Activated CD8-positive, alpha-beta memory T cell treated with anti-CD3 and anti-CD28 coated beads for 36 hours (primary cell): ENCODE measurements around the gene MOBP. TPM values are rescaled to one million over a fixed set of nuclear protein-coding genes. Genes with fewer than 3 reads are reported as not detected.
"Not testable (repeated sequence)": the region's sequence is repeated elsewhere in the genome, so short reads cannot be mapped to it uniquely, and the experiment has no call there.

Experiments used
- CTCF ChIA-PET: fragments of 350-600 bp; sonication (Branson Sonifier 250); formaldehyde crosslinking; loops from one replicate; lab custom pipeline; 2021; ENCODE audit warnings: antibody characterized with exemption; lab: Charles Lee
- POLR2A ChIA-PET: fragments of 350-600 bp; sonication (Branson Sonifier 250); formaldehyde crosslinking; loops from one replicate; lab custom pipeline; 2021; ENCODE audit warnings: antibody characterized with exemption; lab: Charles Lee
- total RNA-seq, 2 experiments: library from RNA; stranded (reverse); gene quantifications; one replicate each; pipeline ENCODE4 v1.2.3, GENCODE V29; 2021

MOBP gene
- total RNA-seq, 2 experiments from 2014 or later, result not detected

DNA sequence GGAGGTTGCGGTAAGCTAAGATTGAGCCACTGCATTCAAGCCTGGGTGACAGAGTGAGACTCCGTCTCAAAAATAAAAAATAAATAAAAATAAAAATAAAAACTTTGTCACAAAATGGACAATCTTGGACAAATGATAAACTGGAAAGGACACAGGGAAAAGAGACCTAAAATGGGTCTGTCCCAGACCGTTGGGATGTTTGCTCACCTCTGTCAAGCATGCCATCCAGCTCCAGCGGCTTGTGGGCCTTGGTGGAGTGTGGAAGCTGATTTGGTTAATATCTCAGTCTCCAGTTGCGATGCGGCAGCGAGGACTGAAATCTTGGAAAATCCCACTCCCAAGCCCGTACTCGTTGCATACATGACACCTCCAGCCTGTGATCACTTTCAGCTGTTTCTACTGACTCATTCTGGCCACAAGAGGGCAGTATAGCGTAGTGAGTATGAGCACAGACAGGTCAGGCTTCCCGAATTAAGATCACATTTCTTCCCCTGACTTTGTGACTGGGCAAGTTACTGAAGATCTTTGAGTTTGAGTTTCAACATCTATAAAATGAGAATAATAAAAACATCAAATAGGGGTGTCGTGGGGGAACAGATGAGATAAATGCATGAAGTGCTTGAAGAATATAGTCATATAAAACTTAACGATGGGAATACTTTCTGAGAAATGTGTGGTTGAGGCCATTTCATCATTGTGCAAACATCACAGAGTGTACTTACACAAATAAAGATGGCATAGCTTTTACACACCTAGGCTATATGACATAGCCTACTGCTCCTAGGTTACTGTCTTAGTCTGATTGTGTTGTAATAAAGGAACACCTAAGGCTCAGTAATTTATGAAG lies 19.6 kb upstream of the MOBP start:
- ChIA-PET POLR2A (no interaction called here), CTCF (interaction anchor here (0.7 to 1.5 kb wide), 6 partner anchors 9 to 70 kb away, joined by 3 to 6 read pairs (median 5); no protein-coding TSS in a partner anchor)

DNA sequence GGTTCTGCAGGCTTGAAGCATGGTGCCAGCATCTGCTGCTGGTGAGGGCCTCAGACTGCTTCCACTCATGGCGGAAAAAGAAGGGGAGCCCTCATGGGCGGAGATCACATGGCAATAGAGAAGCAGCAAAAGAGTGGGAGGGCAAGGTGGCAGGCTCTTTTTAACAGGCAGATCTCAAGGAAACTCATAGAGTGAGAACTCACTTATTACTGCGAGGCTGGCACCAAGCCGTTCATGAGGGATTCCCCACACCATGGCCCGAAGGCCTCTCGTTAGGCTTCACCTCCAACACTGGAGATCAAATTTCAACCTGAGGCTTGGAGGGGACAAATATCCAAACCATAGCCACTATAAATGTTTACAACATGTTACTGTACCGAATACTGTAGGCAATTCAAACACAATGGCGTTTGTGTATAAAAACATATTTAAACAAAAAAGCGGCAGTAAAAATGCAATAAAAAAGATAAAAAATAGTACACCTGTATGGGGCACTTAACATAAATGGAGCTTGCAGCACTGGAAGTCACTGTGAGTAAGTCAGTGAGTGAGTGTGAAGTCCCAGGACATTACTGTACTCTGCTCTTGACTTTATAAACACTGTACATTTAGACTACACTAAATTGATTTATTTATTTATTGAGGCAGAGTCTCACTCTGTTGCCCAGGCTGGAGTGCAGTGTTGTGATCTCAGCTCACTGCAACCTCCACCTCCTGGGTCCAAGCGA lies 18.8 kb upstream of the MOBP start:
- POLR2A ChIA-PET, result no interaction called here
- CTCF ChIA-PET, result interaction anchor here (0.9 to 1.2 kb wide), 4 partner anchors 10 to 59 kb away, joined by 3 to 6 read pairs (median 4); no protein-coding TSS in a partner anchor

DNA sequence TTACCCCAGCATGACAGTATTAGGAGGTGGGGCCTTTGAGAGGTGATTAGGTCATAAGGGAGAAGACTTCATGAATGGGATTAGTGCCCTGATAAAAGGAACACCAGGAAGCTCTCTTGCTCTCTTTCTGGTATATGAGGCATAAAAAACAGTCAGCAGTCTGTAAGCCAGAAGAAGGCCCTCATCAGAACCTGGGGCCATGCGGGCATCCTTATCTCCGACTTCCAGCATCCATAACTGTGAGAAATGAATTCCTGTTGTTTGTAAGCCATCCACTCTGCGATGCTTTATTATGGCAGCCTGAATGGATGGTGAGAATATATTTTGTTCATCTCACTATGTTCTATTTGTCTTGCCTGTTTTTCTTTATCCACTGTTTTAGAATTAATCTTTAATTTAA lies 17.7 kb upstream of the MOBP start:
- ChIA-PET POLR2A (no interaction called here), CTCF (no interaction called here)

DNA sequence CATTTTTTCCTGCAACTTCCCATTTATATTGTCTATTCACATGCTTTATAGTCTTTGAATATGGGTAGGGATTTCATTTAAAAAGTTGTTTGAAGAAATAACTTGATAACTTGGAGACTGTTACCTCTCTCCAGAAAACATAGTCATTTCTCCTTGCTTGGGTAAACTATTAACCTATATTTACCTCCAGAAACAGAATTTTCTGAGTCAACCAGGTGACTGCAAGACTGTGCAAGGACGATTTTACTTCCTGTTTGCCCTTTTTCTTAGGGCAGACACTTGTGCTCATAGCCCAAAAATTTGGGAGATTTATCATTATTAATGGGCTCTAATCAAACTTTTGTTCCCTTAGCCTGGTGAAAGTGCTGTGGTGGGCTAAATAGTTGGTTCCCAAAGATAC lies 14.3 kb upstream of the MOBP start:
- ChIA-PET CTCF (no interaction called here), POLR2A (no interaction called here)

DNA sequence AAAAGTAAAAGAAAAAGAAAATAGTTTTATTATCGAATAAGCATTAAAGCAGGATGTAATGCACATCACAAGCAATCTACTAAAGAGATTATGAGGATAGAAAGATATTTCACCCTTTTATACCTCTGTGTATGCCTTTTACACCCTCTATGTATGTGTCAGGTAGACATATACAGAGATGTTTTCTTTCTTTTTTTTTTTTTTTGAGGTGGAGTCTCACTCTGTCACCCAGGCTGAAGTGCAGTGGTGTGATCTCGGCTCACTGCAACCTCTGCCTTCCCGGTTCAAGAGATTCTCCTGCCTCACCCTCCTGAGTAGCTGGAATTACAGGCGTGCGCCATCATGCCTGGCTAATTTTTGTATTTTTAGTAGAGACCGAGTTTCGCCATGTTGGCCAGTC lies 13.6 kb upstream of the MOBP start:
- POLR2A ChIA-PET, CTCF ChIA-PET: not testable (repeated sequence)

DNA sequence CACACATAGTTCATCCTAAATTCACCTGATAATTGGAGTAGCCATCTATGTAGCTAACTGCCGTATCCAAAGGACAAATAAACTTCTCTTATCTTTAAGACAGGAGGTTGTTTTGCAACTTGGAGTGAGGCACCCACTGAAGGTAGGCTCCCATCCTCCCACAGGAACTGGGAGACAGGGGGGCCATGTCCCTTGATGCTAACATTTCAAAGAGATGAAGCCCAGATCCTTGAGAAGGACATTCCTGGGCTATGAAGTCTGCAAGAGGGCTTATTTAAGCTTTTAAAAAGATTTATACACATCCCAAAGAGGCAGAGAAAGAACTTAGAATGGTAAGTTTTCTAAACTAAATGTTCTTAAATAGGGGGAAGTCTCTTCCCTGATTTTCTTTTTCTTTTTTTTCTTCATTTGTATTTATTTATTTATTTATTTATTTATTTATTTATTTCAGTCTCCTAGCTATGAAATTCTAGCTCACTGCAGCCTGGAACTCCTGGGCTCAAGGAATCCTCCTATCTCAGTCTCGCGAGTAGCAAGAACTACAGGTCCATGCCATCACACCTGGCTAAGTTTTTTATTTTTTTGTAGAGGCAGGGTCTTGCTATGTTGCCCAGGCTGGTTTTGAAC lies 12.8 kb upstream of the MOBP start:
- POLR2A ChIA-PET, result interaction anchor here (0.6 kb wide), 1 partner anchor 958 kb away, joined by 5 read pairs; no protein-coding TSS in a partner anchor
- CTCF ChIA-PET, result no interaction called here

DNA sequence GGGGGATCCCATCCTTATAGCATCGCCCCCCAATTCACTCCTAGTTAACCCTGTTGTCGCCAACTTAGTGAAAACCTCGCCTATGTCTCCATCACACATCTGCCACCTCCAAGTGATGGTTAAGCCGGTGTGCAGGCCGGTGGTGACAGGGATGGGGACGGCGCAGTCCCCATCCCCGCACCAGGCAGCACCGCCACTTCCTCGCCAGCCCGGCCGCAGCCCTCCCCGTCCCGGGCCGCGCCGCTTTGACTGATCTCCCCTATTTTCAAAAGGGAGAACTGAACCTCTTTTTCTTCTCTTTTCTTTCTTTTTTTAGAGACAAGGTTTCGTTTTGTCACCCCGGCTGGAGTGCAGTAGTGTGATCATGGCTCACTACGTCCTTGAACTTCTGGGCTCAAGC lies 11.3 kb upstream of the MOBP start:
- CTCF ChIA-PET, result no interaction called here

DNA sequence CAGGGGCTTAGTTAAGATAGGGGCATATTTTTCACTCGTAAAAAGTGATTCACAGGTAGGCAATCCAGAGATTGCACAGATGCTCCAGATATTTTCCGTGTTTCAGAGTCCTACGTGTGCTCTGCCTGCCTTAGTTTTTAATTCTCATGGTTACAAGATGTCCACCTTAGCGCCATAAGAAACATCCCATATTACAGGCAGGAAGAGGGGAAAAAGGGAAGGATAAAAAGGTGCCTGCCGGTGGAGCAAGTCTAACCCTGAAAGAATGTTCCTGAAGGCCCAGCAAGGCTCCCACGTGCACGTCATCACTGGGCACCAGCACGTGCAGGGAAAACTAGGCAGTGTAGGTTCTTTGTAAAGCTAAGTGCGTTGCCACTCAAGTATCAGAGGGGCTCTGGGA lies 10.1 kb upstream of the MOBP start:
- ChIA-PET CTCF (no interaction called here), POLR2A (no interaction called here)

More for the DNA sequence above, 11.3 kb upstream of the MOBP start:
- POLR2A ChIA-PET, result no interaction called here

DNA sequence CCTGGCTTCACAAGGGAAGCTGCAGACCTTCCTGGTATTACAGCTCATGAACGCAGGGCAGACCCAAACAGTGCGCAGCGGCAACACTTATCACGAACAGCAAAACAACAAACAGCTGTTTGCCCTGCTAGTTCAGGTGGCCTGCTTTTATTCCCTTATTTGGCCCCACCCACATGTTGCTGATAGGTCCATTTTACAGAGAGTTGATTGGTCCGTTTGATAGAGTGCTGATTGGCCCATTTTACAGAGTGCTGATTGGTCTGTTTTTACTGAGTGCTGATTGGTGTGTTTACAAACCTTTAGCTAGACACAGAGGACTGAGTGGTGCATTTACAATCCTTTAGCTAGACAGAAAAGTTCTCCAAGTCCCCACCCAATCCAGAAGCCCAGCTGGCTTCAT lies 8.9 kb upstream of the MOBP start:
- CTCF ChIA-PET, result interaction anchor here (1.3 kb wide), 1 partner anchor 11 kb away, joined by 6 read pairs; no protein-coding TSS in a partner anchor
- POLR2A ChIA-PET, result not testable (repeated sequence)

DNA sequence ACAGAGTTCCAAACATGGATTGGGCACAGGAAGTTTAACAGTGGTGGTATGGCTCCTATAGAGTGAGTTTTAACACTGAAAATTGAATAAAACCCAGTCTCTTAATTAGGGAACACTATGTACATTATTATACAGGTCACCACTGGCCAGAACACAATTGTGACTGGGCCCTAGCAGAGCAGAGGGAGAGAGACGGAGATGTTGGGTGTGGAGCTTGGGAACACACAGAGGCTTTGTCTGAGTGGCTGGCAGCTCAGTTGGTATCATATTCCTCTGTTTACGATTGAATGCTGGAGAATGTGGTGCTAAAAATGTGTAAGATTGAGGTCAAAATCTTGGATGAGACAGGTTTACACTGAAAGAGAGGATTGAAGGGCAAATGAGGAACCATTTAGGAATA lies 6.8 kb upstream of the MOBP start:
- POLR2A ChIA-PET, result no interaction called here
- CTCF ChIA-PET, result no interaction called here

DNA sequence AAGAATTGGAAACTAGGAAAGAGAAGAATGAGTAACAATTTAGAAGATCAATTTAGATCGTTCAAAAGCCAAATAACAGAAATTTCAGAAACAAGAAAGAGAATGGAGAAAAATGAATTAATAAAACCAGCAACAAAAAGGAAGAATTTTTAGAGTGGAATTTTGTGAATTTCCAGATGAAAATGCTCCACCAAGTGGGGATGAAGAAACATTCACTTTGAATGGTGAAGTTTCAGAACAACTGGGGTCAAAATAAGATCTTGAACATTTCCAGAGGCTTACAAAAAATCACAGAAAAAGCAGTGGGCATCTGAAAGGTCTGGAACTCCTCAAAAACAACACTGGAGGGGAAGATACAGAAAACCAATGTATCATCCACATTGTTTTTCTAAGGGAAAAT lies 4.2 kb upstream of the MOBP start:
- POLR2A ChIA-PET, result no interaction called here
- CTCF ChIA-PET, result no interaction called here

DNA sequence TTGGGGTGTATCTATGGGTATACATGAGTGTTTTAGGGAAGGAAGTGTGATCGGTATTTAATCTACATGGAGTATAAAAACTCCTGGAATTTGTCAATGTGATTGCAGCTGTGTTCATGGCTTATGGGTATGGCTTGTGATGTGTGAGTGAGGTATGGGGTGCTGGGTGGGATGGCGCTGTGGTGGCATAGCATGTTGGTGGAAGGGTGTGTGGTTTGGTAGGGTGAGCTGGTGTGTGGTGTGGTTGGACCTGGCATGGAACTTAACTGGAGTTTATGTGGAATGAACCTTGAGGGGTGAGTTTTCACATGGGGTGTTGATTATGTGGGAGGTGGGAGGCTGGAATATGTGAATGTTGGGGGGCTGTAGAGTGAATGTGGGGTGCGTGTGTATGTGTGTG lies 492 bp upstream of the MOBP start:
- ChIA-PET POLR2A (no interaction called here), CTCF (no interaction called here)

DNA sequence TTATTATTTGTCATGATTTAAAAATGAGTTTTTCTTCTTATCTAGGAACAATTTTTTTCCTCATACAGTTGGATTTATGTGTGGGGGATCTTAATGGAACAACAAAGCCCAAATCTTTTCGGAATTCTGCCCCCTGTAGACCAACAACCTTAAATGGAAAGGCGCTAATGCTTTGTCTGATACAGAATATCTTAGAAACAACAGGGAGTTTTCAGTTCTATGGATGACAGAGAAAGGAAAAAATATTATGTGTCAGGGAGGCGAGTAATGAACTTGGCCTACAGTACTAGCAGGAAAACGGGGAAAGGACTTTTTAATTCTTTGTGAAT lies 592 bp downstream of the MOBP start:
- ChIA-PET POLR2A (no interaction called here), CTCF (no interaction called here)

DNA sequence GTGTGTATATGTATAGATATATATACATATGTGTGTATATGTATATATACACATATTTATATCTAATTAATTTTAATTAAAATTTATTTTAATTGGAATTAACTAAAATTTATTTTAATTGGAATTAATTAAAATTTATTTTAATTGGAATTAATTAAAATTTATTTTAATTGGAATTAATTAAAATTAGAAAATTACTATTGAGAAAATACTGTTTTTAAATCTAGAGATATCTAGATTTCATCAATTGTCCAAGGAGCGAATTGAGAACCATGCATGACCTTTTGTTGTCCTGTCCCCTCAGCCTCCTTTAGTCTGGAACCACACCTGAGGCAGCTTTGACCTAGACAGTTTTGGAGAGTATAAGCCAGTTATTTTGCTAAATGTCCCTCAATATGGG lies 1.8 kb downstream of the MOBP start:
- CTCF ChIA-PET, result no interaction called here
- POLR2A ChIA-PET, result no interaction called here

DNA sequence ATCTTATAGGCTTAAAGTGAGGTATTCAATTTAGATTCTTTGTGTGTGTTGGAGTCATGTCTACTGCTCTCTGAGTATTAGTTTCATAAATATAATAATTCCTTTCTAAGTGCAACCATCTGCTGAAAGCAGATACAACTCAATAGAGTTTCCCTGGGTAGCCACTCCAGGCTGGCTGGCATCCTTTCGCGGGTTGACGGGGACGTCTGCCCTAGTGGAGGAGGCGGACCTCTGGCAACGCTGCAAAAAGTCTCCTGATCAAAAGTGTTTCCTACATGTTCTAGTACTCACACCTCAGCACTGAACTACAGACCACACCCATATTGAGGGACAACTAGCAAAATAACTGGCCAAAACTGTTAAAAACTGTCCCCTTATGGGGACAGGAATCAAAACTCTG lies 2.5 kb downstream of the MOBP start:
- POLR2A ChIA-PET, result no interaction called here
- CTCF ChIA-PET, result no interaction called here

DNA sequence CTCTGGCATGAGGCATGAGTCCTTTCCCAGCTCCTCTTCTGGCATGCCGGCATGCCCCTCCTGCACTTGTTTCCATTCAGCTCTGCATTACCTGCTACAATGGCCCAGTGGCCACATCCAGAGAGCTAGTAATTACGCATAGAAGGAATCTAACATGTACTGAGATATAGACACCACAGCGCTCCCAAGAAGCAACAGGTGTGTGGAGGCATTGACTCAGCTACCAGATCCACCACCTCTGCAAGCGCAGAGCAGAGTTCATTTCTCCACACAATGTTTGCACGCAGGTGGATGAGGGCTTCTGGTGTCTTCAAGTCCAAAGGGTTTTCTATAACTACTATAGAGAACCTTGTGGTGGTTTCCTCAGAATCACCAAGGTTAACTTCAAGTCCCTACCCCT lies 4.2 kb downstream of the MOBP start:
- CTCF ChIA-PET, result no interaction called here
- POLR2A ChIA-PET, result no interaction called here

DNA sequence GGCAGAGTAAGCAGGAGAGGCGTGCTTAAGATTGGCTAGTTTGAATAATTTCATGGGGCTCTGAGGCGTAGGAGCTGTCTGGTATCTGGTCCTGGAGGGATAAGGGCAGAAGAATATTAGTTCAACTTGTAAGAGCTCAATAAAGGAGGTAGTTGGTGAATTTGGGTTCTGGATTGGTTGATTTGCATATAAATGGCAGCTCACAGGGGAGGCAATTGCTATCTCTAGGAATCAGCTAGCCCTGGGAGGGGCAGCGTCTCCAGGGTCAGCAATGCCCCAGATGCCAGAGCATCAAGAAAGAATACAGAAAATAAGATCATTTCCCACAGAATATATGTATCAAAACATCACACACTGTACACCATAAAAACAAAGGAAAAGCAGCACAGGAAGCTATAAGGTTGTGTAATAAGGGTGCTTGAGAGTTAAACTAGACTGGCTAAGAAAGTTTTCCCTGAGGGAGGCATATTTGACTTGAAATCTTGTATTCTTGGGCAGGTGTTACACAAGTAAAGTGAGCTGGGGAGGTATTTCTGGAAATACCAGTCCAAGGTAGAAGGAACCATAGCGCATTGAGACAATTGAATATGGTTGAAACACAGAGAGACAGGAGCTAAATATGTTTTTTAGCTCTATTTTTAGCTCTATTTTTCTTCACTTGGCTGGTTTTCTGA lies 6.1 kb downstream of the MOBP start:
- CTCF ChIA-PET, result no interaction called here
- POLR2A ChIA-PET, result no interaction called here

DNA sequence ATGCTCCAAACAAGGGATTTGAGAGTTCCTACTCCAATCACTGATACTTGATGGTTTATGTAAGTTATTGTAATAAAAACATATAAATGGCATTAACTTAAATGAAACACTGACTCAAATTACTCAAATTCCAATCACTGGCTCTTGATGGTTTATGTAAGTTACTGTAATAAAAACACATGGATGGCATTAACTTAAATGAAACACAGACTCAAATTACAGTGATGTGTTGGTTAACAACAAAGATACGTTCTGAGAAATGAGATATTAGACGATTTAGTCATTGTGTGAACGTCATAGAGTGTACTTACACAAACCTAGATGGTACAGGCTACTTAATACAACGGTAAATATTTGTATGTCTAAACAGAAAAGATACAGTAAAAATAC lies 6.6 kb downstream of the MOBP start:
- POLR2A ChIA-PET, result no interaction called here
- CTCF ChIA-PET, result no interaction called here

DNA sequence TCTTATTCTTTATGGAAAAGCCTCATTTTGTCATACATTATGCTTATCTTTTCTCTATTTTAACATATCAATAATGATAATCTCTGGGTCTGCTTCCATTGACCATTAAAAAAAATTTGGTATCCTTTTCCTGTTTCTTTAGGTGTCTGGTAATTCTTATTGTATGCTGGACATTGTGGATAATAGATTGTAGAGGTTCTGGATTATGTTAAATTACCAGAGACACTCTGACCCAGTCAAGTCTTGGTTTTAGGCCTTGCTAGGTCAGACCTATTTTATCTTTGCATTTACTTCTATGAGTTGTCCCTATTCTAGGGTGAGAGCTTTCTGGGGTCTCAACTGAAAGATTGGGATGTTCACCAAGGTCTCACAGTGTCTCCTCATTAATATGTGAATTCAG lies 9.3 kb downstream of the MOBP start:
- ChIA-PET POLR2A (no interaction called here), CTCF (no interaction called here)

DNA sequence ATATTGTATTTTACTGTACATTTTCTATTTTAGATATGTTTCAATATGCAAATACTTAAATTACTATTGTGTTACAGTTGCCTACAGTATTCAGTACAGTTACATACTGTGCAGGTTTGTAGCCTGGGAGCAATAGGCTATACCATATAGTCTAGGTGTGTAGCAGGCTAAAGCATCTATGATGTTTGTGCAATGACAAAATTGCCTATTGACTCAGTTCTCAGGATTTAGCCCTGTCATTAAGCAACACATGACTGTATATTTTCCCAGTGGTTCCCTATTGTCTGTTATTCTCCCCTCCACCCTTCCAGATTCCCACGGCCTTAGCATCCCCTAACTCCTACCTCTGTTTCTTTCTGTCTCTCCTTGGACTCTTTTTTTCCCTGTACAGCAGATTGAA lies 10.7 kb downstream of the MOBP start:
- ChIA-PET CTCF (no interaction called here), POLR2A (no interaction called here)
